NCI-H2171 treated with DMSO at 0.1 percent for 48 hours (cell line): ENCODE measurements around the gene CCNB1IP1.
"Not testable (repeated sequence)": the region's sequence is repeated elsewhere in the genome, so short reads cannot be mapped to it uniquely, and the experiment has no call there.

Source experiments
- DNase-seq: peaks from one replicate; lab custom pipeline; 2025; lab: John Stamatoyannopoulos, UW

Gene CCNB1IP1

GRCh38 chr14:20332431-20332787, 670 bp downstream of the CCNB1IP1 start:
- peak; percentile 79 for DNase-seq

DNA sequence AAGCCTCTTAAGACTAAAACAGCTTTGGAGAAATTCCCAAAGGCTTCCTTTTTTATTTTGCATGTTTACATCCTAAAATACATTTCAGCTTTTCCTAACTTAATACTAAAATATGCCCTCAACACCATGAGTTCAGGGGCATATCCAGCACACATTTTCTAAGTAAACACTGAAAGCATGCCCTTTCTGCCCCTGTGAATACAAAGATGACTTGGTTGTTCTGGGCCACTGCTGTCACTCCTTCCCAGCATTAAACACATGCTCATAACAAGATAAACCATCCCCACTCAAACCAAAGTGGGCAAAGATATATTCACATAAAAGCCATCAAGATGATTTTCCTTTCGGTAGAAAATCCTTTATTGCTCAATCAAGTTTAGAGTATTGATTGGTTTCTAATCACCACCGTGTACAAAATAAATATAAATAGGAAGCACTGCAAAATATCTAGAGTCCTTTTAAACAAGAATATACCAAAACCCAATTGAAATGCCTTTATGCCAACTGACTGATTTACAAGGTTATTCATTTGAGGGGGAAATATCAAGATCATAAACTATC, 1.9 kb downstream of the CCNB1IP1 start:
- DNase-seq: no peak

DNA sequence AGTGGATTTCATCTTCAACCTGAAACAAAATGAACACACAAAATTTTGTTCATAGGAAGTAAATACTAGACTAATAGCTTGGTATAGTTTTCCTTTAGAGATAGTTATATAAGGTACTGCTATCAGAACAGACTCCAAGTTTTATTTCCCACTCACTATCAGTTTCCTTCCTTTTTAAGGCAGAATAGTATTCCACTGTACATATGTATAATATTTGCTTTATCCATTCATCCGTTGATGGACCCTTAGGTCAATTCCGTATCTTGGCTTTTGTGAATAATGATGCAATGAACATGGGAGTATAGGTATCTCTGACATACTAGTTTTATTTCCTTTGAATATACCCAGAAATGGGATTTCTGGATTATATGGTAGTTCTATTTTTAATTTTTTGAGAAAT, 3.7 kb downstream of the CCNB1IP1 start:
- no peak for DNase-seq

DNA sequence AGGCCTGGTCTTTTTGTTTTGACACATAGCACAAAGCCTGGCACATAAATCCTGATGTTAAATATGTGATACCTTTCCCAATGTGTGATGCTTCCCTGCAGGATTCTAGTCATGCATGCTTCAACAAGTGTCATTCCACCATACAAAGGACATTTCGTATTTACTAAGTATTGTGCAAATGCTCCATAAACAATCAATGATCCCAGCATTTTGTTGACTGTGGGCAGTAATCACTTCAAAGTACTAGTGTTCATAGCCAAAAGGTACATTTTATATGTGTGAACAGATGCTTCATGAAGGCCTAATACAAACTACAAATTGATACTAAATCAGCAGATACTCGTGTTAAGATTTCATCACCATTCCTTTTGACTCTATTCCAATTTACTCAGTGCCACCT, 4.4 kb downstream of the CCNB1IP1 start:
- DNase-seq: no peak

DNA sequence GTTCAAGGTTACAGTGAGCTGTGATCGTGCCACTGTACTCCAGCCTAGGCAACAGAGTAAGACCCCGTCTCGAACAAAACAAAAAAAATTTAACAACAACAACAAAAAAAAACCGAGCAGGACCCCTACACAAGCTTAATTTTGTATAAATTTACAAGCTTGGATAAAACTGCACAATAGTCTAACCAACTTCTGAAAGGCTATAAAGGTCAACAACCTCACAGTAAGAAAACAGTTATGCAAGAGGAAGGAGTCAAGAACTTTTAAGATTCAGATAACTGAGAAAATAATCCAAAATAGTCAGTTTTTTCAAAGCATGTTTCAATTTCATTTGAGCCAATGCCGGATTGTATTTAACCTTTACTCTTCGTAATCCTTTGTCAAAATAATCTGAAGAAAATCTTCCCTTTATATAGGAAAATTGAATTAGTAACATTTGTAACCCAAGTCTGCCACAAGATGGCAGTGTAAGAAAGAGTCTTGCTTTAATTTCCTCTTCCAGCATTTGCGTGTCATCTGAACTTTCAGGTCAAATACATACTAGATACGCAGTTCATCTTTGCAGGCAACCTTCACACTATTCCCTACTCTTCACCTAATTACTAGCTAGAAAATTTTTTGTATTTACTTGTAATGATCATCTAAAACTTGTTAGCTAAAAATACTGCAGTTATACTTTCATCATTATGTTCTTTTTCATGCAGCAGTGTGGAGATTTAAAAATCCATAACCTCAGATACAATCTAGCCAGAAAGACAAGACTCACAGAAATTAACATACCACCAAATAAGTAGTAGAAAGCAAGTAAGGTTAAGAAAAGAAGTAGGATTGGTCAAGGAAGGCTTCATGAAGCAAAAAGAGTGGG, 5.8 kb downstream of the CCNB1IP1 start:
- DNase-seq: peak; percentile 93

GRCh38 chr14:20317720-20318119, 15.4 kb downstream of the CCNB1IP1 start:
- no peak for DNase-seq

GRCh38 chr14:20314026-20314425, 19.1 kb downstream of the CCNB1IP1 start:
- no peak for DNase-seq

- no peak for DNase-seq
Measured at GRCh38 chr14:20306079-20306423, 27.0 kb downstream of the CCNB1IP1 start.

GRCh38 chr14:20305265-20306078, 27.6 kb downstream of the CCNB1IP1 start, which contains the start of gene TTC5:
TTC5 (minus strand) TSS chr14:20305951; CDS start chr14:20305937, 14 bp downstream.
- peak; percentile 97 for DNase-seq

GRCh38 chr14:20302042-20302755, 30.9 kb downstream of the CCNB1IP1 start:
- DNase-seq: no peak

- no peak for DNase-seq
Measured at GRCh38 chr14:20295067-20295466, 38.0 kb downstream of the CCNB1IP1 start.

DNA sequence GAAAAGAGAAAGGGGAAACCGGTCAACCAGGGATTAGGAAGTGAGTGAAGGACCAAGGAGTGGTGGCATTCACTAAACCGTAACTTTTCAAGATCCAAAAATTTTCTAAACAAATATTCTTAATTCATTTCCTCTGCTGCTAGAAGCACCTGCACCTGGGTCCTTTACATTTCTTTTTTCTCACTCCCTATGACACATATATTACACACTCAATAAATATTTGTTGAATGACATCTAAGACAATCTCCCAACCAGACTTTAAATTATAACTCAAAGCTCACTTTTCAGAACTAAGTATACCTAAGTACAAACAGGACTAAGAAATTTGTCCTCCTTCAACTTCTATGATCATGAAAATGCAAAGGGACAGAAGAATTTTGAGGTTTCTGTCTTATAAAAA, 38.4 kb downstream of the CCNB1IP1 start:
- DNase-seq: no peak

GRCh38 chr14:20281998-20282397, 51.1 kb downstream of the CCNB1IP1 start:
- not testable (repeated sequence) for DNase-seq

DNA sequence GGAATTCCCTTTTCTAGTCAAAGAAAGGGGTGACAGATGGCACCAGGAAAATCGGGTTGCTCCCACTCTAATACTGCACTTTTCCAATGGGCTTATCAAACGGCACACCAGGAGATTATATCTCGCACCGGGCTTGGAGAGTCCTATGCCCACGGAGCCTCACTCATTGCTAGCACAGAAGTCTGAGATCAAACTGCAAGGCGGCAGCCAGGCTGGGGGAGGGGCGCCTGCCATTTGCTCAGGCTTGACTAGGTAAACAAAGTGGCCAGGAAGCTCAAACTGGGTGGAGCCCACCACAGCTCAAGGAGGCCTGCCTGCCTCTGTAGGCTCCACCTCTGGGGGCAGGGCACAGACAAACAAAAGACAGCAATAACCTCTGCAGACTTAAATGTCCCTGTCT, 52.8 kb downstream of the CCNB1IP1 start:
- DNase-seq: not testable (repeated sequence)

DNA sequence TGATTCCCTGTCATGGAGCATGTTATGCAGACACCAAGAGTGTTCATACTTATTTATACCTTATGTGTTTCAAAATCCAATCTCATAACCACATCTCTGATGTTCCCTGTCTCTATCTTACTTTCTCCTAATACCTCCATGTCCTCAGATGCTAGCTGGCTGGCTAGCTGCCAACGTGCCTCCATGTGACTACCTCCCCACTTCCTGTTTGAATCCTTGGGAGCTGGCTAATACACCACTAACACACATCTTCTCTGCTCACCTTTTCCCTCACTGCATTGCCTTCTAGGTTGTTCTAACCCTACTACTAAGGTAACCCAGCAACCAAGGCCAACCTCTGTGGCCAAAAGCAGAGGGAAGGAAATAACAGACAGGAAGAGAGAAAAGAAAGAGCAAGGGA, 54.7 kb downstream of the CCNB1IP1 start:
- peak; percentile 73 for DNase-seq

DNA sequence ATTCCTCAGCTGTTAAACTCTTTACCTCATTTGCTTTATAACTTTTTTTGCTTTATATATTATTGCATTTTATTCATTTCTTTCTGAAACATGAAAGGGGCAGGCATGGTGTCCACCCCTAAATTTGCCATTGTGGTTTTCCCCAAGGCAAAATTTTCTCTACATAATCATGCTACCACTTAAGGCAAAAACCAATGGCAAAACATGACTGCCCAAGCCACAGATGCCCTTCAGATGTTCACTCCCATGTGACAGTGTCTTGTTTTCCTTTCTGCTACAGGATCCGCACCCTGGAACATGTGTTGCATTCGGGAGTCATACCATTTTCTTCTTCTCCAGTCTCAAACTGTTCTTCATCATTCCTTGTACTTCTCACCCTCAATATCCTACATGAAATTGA, 55.7 kb downstream of the CCNB1IP1 start:
- DNase-seq: no peak

DNA sequence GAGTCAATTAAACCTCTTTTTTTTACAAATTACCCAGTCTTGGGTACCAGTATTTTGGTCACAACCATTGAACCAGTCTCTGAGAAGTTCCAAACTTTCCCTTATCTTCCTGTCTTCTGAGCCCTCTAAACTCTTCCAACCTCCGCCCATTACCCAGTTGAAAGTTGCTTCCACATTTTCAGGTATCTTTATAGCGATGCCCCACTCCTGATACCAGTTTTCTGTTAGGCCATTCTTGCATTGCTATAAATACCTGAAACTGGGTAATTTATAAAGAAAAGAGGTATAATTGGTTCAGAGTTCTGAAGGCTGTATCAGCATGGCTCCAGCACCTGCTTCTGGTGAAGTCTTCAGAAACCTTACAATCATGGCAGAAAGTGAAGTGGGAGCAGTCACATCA, 59.0 kb downstream of the CCNB1IP1 start:
- no peak for DNase-seq

- not testable (repeated sequence) for DNase-seq
Measured at GRCh38 chr14:20264361-20264760, 68.7 kb downstream of the CCNB1IP1 start.

- DNase-seq: peak; percentile 61
Measured at GRCh38 chr14:20262642-20263128, 70.4 kb downstream of the CCNB1IP1 start.
